HG02885 (cell line): ENCODE results near the gene FBXO48.
"Not testable (repeated sequence)": the region's sequence is repeated elsewhere in the genome, so short reads cannot be mapped to it uniquely, and the experiment has no call there.

Experiments used
- ATAC-seq: cut with Tn5 transposase; IDR thresholded peaks from one replicate; pipeline ENCODE4 v1.9.1; 2021; ENCODE audit warnings: mild to moderate bottlenecking; ENCODE audit not compliant: unreplicated experiment, poor library complexity

Gene FBXO48

GRCh38 chr2:68472796-68473414, 5.8 kb upstream of the FBXO48 start:
- ATAC-seq = no peak

GRCh38 chr2:68471385-68471784, 4.3 kb upstream of the FBXO48 start:
- ATAC-seq = no peak

- ATAC-seq = no peak
These were observed 2.8 kb upstream of the FBXO48 start for GRCh38 chr2:68469935-68470334.

GRCh38 chr2:68468801-68469200, 1.7 kb upstream of the FBXO48 start:
- ATAC-seq = no peak

GRCh38 chr2:68466778-68467076, 367 bp downstream of the FBXO48 start:
- peak; percentile 30 for ATAC-seq

GRCh38 chr2:68466361-68466777, 725 bp downstream of the FBXO48 start:
- no peak for ATAC-seq

- ATAC-seq = no peak
These were observed 1.8 kb downstream of the FBXO48 start for GRCh38 chr2:68465081-68465916.

- ATAC-seq = no peak
These were observed 2.4 kb downstream of the FBXO48 start for GRCh38 chr2:68464651-68465050.

GRCh38 chr2:68463287-68463877, 3.7 kb downstream of the FBXO48 start:
- ATAC-seq = no peak

GRCh38 chr2:68458981-68459380, 8.1 kb downstream of the FBXO48 start:
- ATAC-seq = no peak

GRCh38 chr2:68456198-68456597, 10.9 kb downstream of the FBXO48 start:
- no peak for ATAC-seq

GRCh38 chr2:68454719-68455118, 12.4 kb downstream of the FBXO48 start:
- no peak for ATAC-seq

GRCh38 chr2:68453761-68454360, 13.2 kb downstream of the FBXO48 start:
- ATAC-seq = no peak

GRCh38 chr2:68452158-68452900, 14.8 kb downstream of the FBXO48 start:
- ATAC-seq = no peak

GRCh38 chr2:68448671-68449653, 18.1 kb downstream of the FBXO48 start:
- no peak for ATAC-seq

GRCh38 chr2:68447118-68447517, 20.0 kb downstream of the FBXO48 start:
- no peak for ATAC-seq

- not testable (repeated sequence) for ATAC-seq
These were observed 20.7 kb downstream of the FBXO48 start for GRCh38 chr2:68446425-68446824.

GRCh38 chr2:68441994-68442322, 25.1 kb downstream of the FBXO48 start:
- no peak for ATAC-seq

GRCh38 chr2:68441179-68441993, 25.7 kb downstream of the FBXO48 start:
- ATAC-seq = peak; percentile 96
